ENCODE results near the gene ARFGAP3. TPM values are rescaled to one million over a fixed set of nuclear protein-coding genes. Genes with fewer than 3 reads are reported as not detected.

The ARFGAP3 gene
- total RNA-seq, 2 donors from 2014 or later = 52.9 to 68.9 TPM

DNA sequence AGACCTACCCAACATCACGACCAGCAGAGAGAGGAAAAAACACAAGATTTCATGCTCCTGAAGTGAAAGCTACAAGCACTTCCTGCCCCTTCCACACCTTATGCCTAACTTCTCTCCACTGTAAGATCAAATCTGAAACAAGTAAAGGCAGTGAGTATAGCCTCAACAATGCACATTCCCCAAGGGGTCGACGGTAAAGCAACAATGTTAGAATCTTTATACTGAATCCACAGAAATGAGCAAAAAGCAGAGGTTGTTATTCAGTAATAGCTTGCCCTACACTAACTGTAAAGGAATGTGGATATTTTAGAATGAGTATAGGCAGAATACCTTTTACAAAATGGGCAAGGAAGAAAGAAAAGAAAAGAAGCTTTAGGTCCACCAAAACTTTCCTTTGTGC is 15.6 kb downstream of the ARFGAP3 start:
- H3K4me3 ChIP-seq = no peak overlapping the region
- H3K36me3 ChIP-seq = peaks cover 27% of the 10 kb centered on the region
- H3K9me3 ChIP-seq = no peaks in the 10 kb centered on the region
- no peak overlapping the region for H3K27ac ChIP-seq
- DNase-seq (ENCODE audit: low spot score) (no peak), ATAC-seq (ENCODE audit: insufficient number of reproducible peaks, low FRiP score, low read depth) (no peak)
- H3K27me3 ChIP-seq (replicated peaks; ENCODE audit: insufficient read depth) = no peaks in the 10 kb centered on the region
- H3K4me1 ChIP-seq (ENCODE audit: control insufficient read depth in 1 of 2, low read depth in 2 of 2) = peaks cover 0 to 4% of the 10 kb centered on the region in 2 donors
- TF ChIP-seq CTCF (IDR thresholded peaks at IDR 0.05) = no peak

- no peak for DNase-seq (ENCODE audit: low spot score)
- H3K4me1 ChIP-seq (ENCODE audit: control insufficient read depth in 1 of 2, low read depth in 2 of 2) = no peaks in the 10 kb centered on the region
- peaks cover 26% of the 10 kb centered on the region for H3K36me3 ChIP-seq
- H3K27me3 ChIP-seq (replicated peaks; ENCODE audit: insufficient read depth) = no peaks in the 10 kb centered on the region
- H3K27ac ChIP-seq = no peak overlapping the region
- H3K9me3 ChIP-seq = no peaks in the 10 kb centered on the region
- no peak overlapping the region for H3K4me3 ChIP-seq
- TF ChIP-seq CTCF (IDR thresholded peaks at IDR 0.05) = no peak
- no peak for ATAC-seq (ENCODE audit: insufficient number of reproducible peaks, low FRiP score, low read depth)
Observed at GRCh38 chr22:42837556-42837955, 19.5 kb downstream of the ARFGAP3 start.

- no peaks in the 10 kb centered on the region for H3K9me3 ChIP-seq
- H3K27me3 ChIP-seq (replicated peaks; ENCODE audit: insufficient read depth) = no peaks in the 10 kb centered on the region
- TF ChIP-seq CTCF (IDR thresholded peaks at IDR 0.05) = no peak
- peaks cover 40% of the 10 kb centered on the region for H3K36me3 ChIP-seq
- no peak for DNase-seq (ENCODE audit: low spot score)
- H3K4me1 ChIP-seq (ENCODE audit: control insufficient read depth in 1 of 2, low read depth in 2 of 2) = no peaks in the 10 kb centered on the region
- H3K27ac ChIP-seq = no peak overlapping the region
- ATAC-seq (ENCODE audit: insufficient number of reproducible peaks, low FRiP score, low read depth) = no peak
- H3K4me3 ChIP-seq = no peak overlapping the region
Observed at GRCh38 chr22:42836026-42836425, 21.0 kb downstream of the ARFGAP3 start.

DNA sequence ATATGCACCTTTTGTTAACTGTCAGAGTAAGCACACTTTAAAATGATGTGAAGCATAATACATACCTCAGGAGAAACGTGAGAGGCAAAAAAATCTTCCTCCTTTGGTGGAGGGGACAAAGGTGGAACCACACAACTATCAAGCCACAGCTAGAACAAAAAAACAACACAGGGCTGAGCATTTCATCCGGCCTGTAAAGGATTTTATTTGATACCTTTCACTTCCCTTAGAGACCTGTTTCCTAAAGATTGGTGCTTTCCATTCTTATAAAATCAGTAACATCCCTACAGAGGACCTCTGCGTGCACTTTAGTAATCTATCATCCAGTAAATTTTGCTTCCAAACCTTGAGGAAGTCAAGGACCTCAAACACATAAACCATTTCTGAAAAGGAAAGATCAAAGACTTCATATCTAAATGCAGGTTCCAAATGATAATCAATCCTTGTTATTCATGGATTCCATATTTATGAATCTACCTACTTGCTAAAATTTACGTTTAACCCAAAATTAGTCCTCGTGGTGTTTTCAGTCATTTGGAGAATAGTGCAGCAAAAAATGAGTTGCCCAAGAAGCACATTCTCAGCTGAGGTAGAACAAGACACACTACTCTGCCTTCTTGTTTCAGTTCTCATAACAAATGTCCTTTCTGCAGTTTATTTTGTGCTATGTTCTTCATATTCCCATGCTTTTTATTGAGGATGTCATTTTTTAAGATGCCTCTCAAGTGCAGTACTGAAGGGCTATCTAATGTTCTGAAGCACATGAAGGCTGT is 22.7 kb downstream of the ARFGAP3 start:
- no peak for DNase-seq (ENCODE audit: low spot score)
- H3K9me3 ChIP-seq = no peaks in the 10 kb centered on the region
- no peak for ATAC-seq (ENCODE audit: insufficient number of reproducible peaks, low FRiP score, low read depth)
- H3K4me3 ChIP-seq = no peak overlapping the region
- no peaks in the 10 kb centered on the region for H3K4me1 ChIP-seq (ENCODE audit: control insufficient read depth in 1 of 2, low read depth in 2 of 2)
- TF ChIP-seq CTCF (IDR thresholded peaks at IDR 0.05) = no peak
- no peak overlapping the region for H3K27ac ChIP-seq
- H3K27me3 ChIP-seq (replicated peaks; ENCODE audit: insufficient read depth) = no peaks in the 10 kb centered on the region
- peaks cover 41% of the 10 kb centered on the region for H3K36me3 ChIP-seq

- H3K36me3 ChIP-seq = peaks cover 44% of the 10 kb centered on the region
Observed at GRCh38 chr22:42833104-42833503, 24.0 kb downstream of the ARFGAP3 start.

More at GRCh38 chr22:42833104-42833503, 24.0 kb downstream of the ARFGAP3 start:
- ATAC-seq (ENCODE audit: insufficient number of reproducible peaks, low FRiP score, low read depth) = no peak
- no peak for DNase-seq (ENCODE audit: low spot score)
- Histone ChIP-seq H3K4me3 (no peak overlapping the region), H3K9me3 (no peaks in the 10 kb centered on the region), H3K27ac (no peak overlapping the region), H3K4me1 (ENCODE audit: control insufficient read depth in 1 of 2, low read depth in 2 of 2) (no peaks in the 10 kb centered on the region), H3K27me3 (replicated peaks; ENCODE audit: insufficient read depth) (no peaks in the 10 kb centered on the region)
- TF ChIP-seq CTCF (IDR thresholded peaks at IDR 0.05) = no peak
